GM18870 (cell line): ENCODE data around the gene EEF2K.

Experiments used
- ATAC-seq: cut with Tn5 transposase; IDR thresholded peaks from one replicate; pipeline ENCODE4 v1.9.1; 2021; ENCODE audit warnings: moderate library complexity; ENCODE audit not compliant: unreplicated experiment

The EEF2K gene

GRCh38 chr16:22314661-22315626 is 108.9 kb downstream of the EEF2K start:
- ATAC-seq = no peak

DNA sequence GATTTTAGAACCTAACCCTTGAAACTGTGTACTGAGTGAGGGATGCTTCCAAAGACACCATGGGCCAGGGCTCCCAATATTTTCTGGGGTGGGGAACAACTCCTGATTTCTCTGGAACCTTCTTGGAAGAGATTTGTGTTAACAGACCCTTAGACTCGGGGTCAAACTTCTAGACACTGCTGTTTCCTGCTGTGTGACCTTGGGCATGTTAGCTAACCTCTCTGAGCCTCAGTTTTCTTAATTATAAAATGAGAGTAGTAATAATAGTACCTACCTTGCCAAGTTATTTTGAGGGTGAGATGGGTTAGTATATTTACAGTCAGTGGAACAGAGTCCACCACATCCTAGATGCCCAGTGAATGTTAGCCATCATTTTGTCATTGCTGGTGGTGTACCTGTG is 109.9 kb downstream of the EEF2K start:
- no peak for ATAC-seq

- ATAC-seq = no peak
Observed at GRCh38 chr16:22316411-22316811, 110.3 kb downstream of the EEF2K start.

GRCh38 chr16:22317001-22317530 is 111.0 kb downstream of the EEF2K start:
- ATAC-seq = no peak

- no peak for ATAC-seq
Observed at GRCh38 chr16:22317625-22318024, 111.5 kb downstream of the EEF2K start.

DNA sequence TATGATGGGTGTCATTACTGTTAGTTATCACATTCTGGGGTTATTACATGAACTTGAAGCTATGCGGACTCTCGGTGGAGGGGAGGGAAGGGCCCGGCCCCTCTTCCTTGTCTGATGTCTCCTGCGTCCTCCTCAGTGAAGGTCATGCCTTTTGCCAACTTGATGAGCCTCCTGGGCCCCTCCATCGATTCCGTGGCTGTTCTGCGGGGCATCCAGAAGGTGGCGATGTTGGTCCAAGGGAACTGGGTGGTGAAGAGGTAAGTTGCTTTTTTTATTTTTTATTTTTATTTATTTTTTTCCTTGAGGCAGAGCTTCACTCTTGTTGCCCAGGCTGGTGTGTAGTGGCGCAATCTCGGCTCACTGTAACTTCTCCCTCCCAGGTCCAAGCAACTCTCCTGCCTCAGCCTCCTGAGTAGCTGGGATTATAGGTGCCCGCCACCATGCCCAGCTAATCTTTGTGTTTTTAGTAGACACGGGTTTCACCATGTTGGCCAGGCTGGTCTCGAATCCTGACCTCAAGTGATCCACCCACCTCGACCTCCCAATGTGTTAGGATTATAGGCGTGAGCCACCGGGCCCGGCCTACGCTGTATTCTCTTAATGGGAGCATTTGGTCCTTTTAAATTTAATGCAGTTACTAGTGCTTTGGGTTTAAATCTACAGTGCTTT is 112.7 kb downstream of the EEF2K start:
- no peak for ATAC-seq

GRCh38 chr16:22320572-22321339 is 114.7 kb downstream of the EEF2K start:
- ATAC-seq = no peak

GRCh38 chr16:22321340-22322001 is 115.4 kb downstream of the EEF2K start:
- no peak for ATAC-seq

- no peak for ATAC-seq
Observed at GRCh38 chr16:22322021-22322471, 116.0 kb downstream of the EEF2K start.

DNA sequence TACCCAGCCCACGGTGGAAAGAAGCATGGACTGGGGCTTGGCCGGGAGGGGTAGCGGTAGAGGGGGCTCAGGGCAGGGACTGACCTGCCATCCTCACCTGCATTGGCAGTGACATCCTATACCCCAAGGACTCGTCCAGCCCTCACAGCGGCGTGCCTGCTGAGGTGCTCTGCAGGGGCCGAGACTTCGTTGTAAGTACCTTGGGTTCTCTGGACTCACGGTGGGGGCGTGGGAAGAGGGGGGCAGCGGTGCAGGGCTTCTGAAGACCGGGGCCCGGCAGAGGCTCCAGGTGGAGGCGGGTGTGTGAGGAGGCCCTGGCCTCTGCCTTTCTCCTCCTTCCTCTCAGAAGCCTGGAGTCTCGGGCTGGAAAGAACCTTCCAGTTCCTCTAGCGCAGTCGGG is 116.7 kb downstream of the EEF2K start:
- ATAC-seq = no peak

DNA sequence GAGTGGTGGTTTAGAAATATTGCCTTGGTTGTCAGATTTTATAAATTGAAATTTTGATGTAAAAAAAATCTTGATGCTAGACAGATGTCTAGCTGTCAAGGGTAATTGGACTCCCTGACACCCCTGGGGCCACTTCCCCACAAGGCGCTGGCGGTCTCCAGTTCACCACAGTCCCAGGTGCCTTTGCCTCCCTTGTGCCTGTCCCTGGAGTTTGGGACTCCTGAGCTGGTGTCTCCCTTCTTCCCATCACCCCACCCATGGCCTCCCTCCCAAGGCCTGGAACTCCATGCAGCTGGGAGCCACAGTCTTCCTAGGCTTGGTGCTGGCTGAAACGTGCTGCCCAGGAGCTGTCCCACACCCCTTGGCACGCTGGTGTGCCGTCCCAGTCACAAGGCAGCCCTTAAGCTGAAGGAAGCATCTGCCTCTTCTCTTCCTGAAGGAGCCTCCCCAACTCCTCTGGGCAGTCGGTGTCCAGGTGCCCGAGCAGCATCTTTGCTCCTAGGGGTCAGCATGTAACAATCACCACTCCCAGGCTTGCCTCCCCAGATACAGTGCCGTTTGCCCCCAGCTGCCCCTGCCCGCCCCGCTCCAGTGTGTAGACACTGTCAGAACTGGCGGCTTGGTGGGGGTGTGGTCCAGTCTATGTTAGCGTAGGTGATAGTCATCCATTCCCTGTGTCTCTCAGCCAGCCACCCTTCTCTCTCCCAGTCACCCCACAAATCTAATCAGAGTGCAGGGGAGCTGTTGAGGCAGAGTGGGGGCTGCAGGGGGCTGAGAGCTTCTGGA is 117.3 kb downstream of the EEF2K start:
- no peak for ATAC-seq

- ATAC-seq = no peak
Observed at GRCh38 chr16:22323959-22324786, 118.1 kb downstream of the EEF2K start.

DNA sequence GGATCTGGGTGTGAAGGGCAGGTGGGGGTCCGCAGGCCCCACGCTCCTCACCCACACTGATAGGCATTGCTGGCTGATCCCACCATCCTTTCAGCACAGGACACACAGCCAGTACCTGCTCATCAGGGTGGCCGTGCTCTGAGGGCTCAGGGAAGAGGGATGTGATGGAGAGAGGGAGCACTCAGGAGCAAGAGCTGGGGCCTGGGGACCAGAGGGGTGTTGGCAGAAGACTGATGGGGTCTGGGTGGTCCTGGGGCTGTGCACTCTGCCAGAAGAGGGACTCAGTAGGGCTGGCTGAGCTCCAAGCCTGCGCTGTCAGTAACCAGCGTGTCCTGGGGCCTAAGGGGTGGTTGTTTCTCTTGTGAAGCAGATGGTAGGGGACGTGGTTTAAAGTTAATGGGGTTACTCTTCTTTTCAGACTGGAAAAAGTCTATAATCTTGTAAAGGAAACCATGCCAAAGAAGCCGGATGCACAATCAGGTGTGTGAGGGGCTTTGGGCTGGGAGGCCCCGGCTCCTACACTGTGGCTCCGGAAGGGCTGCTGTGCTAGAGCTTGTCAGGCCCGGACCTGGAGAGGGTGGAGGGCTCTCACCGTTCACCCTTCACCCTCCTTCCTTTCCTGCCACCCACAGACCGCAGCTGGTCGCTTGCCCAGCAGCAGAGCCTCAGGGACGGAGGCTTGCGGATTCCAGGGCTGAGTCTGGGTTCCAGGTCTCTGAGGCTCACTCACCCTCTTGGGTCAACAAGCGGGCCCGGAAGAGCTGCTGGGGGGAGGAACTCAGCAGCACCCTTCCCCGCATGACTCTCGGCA is 118.9 kb downstream of the EEF2K start:
- no peak for ATAC-seq

- ATAC-seq = no peak
Observed at GRCh38 chr16:22325598-22326368, 119.7 kb downstream of the EEF2K start.

GRCh38 chr16:22326369-22326652 is 120.2 kb downstream of the EEF2K start:
- ATAC-seq = no peak

DNA sequence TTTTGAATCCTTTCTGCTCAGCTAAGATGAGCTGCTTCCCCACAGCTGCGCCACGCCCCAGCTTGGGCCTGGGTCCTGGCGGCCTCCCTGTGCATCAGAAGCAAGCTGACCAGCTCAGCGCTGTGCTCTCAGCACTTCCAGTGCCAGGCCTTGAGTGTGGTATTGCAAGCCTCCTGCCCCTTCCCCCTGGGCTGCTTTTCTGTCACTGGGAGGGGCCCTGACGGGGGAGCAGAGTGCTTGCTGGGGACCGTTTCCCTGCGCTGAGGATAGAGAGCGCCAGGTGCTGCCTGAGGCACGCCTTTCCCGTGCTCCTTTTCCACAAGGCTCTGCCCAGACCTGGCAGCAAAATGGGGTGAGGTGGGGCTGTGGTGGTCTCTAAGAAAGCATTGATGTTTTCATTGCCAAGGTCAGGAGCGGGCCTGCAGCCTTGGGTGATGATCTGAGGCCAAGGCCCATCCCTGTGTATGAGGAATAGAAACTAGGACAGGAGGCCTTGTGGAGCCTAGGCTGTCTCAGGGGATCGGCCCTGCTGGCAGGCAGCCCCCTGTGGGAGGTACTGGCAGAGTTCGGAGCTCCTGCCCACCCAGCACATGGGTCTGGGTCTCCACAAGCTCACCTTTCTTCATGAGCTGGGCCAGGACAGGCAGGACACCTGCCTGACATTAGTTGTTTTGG is 120.8 kb downstream of the EEF2K start:
- ATAC-seq = no peak

DNA sequence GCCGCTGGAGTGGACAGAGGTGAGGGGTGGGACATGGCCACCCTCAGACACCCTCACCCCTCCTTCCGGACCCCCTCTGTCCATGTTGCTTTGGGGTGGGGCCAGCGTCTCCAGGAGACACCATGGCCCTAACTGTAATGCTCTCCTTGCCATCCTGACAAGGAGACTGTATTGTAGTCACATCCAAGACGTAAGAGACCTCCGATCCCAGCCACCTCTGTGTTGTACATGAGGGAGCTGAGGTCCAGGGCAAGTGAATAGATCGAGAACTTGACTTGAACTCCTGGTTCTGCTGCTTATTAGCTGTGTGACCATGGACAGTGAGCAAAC is 121.3 kb downstream of the EEF2K start:
- ATAC-seq = no peak
